Activated CD8-positive, alpha-beta memory T cell treated with anti-CD3 and anti-CD28 coated beads, Interleukin-2, amount 50 U/mL, for 24 hours (primary cell): ENCODE measurements around the gene KLK10.
A peak's percentile ranks its signal among the peaks of the same experiment; 100 is the strongest.

ENCODE experiments used
- DNase-seq: peaks from one replicate; pipeline ENCODE4 v3.0.0-alpha.2; 2020; ENCODE audit errors: extremely low read depth

The KLK10 gene

DNA sequence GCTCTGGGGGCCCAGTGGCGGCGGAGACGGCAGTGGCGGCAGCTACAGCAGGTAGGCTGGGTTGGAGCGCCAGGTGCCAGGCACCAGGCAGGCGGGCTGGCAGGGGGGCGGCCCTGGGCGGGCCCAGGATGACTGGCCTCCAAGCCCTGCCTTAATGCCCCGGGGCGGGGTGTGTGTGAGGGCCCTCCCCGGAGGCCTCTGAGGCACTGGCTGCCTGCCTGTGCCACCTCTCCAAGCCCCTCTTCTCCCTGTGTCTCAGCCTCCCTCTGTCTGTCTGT lies 7.0 kb upstream of the KLK10 start, which contains the start of gene KLK11:
TSS of gene KLK11 (minus strand) at position 63 of the 278 bp plus-strand sequence. CDS start 985 bp downstream, outside the sequence.
- no peak for DNase-seq

DNA sequence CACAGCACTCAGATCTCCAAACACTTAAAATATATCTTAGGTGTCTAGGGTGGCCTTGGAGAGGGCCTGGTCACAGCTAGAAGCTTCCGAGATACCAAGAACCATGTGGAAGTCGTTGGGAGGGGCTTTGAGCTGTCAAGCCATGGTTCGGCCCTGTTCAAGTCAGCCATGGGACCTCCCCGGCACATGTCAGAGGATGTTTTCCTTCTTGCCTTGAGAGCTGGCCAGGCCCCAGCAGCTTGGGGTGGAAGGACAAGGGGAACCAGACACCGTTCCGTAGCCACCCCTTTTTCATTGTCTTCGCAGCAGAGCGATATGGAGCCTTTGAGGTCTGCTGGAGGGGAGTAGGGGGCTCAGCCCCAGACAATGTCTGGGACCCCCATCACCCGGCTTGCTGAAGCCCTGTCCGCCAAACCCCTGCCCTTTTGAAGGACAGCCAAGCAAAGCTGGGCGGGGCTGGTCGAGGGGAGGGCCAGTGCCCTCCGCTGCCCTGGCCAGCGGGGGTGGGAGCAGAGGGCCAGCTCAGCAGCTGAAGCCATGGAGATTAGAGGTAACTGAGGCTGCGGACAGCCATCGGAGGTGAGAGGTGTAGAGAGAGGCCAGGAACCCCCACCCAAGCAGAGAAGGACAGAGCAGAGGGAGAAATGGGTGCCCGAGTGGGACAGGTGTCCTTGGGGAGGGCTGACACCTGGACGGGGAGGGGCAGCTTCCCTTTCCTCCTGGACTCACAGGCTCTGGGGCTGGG lies 6.5 kb upstream of the KLK10 start:
- no peak for DNase-seq

DNA sequence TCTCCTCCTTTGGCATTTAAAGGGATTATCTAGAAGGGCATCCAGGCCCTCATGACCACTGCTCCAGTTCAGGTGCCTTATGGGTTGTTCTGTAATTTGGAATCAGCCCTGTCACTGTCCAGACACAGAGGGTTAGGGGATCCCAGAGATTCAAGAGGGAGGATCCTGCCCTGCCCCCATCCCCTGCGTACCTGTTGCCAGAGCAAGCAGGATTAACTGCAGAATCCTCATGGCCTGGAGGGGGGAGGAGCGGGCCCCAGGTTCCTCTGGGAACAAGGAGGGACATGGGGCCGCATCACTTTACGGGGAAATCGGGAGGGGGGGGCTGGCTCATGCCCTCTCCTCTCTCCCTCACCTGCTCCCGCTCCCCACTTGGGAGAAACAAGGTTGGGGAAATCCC lies 5.9 kb upstream of the KLK10 start:
- no peak for DNase-seq

DNA sequence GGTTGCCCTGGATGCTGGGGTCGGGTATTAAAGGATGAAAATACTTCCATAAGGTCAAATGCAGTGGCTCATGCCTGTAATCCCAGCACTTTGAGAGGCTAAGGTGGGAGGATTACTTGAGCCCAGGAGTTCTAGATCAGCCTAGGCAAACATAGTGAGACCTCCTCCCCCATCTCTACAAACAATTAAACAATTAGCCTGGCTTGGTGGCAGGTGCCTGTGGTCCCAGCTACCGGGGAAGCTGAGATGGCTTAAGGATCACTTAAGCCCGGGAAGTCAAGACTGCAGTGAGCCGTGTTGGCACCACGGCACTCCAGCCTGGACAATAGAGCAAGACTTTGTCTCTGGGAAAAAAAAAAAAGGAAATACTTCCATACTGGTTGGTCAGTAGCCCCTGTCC lies 5.4 kb upstream of the KLK10 start:
- DNase-seq = no peak

DNA sequence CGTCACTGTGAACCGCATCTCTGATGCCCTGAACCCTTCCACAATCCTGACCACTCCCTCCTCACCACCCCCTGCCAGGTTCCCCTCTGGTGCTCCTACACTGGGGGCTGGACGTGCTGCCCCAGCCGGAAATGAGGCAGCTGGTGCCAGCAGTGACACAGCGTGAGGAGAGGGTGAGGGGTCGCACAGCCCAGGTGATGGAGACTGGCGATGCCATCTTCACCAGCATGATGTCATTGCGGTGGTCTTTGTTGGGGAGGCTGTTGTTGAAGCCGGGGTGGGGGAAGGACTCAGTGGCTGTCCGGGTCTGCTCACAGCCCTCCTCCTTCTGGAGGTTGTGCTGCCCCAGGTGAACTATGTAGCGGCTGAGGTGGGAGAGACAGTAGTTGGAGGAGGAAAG lies 4.4 kb upstream of the KLK10 start:
- DNase-seq = no peak

DNA sequence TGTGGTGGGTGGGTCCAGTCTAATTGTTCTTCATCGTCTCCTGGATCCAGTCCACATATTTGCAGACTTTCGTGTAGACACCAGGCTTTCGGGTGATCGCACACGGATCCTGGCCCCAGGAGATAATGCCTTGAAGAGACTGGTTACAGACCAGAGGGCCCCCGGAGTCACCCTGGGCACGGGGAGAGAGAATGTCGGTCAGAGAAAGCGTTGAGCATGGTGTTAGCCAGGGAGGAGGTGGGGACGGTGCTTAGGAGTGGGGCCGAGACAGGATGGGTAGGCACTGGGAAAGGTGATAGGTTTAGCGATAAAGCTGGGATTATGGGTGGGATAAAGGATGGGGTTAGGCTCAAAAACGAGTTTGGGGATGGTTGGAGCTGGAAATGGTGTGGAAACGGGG lies 3.0 kb upstream of the KLK10 start:
- DNase-seq = no peak

DNA sequence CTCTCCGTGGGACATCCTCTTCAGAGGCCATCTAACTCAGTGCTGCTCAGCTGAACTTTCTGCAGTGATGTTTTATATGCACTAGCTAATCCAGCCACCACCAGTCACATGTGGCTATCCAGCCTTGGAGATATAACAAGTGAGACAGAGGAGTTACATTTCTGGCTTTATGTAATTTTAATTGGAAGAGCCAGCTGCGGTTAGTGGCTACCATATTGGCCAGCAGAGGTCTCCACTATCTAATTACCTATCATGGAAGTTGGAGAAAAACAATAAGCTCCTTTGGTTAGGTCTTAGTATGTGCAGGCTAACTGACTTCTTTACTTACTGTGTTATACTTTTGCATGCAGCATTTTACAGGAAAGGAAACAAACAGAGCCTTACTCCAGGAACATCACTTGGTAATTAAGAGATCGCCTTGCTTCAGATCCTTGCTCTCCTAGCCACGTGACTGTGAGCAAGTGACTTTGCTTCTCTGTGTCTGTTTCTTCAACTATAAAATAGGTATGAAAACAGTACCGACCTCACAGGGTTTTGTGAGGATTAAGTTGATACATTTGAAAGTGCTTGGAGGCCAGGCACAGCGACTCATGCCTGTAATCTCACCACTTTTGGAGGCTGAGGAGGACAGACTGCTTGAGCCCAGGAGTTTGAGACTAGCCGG lies 1.6 kb upstream of the KLK10 start:
- DNase-seq = no peak

DNA sequence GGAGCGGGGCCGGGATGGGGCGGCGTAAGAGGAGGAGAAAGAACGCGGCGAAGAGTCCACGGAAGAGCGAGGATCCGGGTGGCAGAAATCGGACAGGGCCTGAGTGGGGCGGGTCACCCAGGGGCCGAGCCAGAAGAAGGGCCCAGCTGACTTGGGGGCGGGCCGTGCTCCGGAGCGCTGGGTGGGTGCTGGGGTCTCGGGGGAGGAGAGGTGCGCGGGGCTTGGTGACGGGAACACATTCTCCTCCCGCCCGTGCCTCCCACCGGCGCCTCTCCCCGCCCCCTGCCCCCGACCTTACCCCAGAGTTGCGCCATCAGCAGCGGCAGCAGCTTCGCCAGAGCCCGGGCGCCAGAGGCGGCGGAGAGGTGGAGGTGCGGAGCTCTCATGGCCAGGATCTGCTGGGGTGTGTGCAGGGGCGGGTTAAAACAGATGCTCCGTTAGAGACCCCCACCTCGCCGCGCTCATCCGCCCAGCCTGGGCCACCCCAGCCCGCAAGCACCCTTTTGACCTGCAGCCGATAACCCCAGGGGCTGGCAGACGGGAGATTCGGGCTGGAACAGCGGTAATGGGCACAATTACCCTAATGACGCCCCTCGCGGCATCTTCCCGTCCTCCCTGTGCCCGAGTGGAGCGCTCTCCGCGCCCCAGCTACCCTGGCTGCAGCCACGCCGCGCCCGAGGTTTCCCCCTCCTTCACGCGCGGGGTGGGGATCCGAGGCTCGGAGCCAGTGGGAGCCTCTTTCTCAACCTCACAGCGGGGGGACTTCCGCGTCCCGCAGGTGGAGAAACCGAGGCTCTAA lies 565 bp downstream of the KLK10 start:
- DNase-seq = no peak

DNA sequence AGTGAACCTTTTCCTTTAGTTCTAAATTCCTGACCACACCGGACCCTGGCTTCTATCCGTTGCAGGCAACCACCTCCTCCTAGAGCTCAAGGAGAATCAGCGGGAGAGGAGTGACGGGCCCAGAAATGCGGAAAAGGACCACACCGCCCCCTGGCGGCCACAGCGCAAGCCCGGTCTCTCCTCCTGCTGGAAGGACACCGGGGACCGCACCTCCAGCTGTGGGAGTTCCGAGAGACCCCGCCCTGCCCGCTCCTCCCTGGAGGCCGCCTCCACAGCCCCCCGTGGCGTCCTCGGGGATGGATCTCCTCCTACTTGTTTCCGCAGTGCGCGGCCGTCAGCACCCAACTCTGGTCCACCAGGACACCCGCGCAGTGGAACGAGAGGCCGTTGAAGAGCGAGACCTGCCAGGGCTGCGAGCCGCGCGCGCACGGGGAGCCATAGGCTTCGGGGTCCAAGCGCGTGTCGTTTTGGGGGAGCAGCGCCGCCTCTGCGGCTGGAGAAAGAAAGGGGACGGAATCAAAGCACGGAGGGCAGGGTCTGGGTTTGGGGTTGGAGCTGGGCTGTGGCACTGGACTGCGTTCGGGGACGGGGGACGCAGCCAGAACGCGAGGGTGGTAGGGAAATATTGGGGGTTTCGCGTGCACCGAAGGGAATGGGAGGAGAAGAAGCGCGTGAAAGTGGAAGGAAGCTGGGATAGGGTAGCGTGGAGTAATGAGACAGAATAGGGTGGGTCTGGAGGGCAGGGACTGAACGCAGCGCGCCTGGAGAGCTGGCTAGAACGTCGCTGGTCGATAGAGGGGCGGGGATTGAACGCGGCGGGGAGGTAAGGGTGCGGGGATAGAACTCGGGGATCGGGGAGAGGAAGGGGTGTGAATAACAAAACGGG lies 2.5 kb downstream of the KLK10 start:
- DNase-seq = peak; percentile 5

DNA sequence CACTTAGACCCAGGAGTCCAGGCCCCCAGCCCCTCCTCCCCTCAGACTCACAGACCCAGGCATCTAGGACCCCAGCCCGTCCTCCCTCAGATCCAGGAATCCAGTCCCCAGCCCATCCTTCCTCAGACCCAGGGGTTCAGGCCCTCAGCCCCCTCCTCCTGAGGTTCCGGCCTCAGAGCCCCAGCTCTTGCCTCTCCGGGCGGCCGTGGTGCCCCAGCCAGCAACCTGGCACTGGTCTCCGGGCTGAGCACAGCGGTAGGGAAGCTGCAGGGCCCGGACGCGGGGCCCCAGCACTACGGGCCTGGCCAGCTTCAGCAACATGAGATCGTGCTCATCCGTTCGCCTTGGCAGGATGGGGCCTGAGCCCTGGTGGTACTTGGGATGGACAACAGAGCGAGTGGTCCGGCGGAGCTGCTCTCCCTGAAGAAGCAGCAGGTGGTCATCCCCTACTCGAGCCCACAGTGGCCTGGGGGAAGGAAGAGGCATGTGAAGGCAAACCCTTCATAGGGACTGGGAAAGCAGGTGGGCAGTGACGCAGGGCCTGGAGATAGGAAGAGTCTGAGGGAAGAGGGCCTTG lies 3.7 kb downstream of the KLK10 start:
- no peak for DNase-seq

DNA sequence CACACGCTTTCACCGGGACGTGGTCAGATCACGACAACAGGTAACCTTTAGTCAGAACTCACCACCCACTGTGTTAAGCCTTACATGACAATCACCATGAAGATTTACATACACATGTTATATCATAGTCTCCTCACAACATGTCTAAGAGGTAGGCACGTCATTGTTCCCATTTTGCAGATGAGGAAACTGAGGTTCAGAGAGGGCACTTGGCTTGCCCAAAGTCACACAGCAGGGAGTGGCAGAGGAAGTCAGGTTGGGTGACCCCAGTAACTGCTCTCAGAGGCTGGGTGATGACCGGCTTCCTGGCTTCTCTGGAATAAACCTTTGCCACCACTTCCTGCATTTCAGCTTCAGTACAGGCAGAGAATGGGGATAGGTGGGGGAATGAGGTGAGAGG lies 5.3 kb downstream of the KLK10 start:
- DNase-seq = no peak

DNA sequence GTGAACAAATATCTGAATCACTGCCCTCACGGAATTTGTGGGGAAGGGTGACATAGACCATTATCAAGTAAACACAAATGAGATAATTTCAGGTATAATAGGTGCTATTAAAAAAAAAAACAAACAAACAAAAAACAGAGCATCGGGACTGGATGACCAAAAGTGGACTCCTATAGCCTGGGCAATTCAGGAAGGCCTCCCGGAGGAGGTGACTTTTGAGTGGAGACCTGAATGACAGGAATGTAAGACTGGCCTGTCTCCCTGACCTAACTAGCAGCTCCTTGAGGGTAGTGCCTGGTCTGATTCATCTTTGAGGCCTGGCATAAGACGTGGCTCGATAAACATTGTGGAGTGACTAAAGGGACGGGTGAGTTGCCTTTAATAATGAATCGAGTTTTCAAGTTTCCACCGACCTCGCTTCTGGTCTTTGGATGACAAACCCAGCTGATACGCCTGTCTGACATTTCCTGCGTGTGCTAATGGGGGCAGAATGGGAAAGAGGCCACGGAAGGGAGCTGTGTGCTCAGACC lies 6.8 kb downstream of the KLK10 start:
- DNase-seq = no peak

DNA sequence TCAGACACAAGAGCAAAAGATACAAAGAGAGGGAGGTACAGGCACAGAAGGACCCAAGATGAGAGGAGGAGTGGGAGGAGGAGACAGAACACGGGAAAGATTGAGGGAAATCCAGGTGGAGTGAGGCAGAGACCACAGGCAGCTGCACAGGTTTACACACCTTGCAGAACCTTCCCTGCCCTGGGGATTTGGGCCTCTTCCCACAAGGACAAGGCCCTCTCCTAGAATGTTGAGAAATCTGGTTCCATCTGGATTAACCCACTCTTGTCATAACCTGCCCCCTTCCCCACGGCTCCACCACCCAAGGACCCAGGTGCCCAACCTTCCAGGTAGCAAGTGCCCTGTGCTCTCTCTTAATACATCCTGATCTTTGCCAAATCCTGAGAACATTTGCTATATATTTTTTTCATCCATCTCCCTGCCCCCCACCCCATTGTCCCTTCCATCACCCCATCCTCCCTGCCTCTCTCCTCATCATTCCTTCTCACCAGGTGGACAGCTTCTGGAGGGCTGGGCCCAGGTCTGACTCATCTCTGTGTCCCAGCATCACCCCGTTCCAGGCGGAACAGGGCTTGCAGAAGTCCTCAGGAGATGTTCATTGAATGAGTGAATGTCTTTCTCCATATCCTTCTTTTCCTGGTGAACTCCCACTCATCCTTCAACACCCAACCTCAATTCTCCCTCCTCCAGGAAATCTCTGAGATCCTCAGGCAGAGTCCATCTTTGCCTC lies 9.3 kb downstream of the KLK10 start:
- no peak for DNase-seq

DNA sequence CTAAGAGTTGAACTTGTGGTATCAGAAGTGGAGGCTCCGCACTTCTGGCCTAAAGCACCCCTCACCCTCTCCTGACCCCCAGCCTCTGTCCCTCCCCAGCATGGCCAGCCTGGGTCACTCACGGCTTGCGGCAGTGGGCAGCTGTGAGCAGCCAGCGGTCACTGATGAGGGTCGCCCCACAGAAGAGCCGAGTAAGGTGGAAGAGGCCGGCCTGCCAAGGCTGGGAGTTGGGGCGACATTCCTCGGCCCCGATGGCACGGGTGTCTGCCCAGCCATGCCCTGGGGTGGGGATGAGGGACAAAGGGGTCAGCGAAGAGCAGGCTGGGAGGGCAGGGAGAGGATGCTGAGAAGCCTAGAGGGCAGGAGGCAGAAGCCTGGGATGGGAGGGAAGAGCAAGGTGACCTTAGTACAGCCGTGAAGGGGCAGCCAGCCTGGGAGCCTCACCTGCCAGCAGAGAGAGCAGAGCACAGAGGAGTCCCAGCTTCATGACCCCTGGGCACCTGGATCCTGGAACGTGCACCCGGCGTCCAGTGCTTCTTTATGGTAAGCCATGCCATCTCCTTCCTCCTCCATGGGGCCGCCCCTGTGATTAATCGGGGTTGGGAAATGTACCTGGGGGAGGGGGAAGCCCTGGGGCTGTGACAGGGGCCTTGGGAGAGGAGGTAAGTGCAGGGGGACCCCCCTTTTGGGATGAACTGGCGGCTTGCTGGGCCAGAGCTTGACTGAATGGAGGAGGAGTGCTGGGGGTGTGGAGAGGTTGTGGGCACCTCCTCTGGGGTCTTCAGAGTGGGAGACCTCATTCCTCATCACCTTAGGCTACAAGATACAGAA lies 10.2 kb downstream of the KLK10 start:
- DNase-seq = no peak

DNA sequence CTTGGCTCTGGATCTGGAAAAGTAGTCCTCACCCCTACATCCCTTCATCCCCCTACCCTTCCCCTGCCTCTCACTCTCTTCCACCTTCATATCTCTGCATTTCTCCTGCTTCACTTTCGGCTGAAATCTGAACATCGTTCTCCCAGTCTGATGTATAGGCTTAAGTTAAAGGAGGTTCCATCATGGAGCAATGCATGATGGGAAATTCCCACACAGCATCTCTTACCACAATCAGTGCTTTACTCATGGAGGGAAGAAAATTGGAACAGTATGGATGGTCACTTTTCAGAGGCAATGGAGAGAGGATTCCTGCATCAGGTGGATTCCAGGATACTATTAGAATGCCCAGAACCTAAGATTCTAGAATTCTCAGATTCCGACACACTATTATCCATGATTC lies 12.0 kb downstream of the KLK10 start:
- DNase-seq = no peak

DNA sequence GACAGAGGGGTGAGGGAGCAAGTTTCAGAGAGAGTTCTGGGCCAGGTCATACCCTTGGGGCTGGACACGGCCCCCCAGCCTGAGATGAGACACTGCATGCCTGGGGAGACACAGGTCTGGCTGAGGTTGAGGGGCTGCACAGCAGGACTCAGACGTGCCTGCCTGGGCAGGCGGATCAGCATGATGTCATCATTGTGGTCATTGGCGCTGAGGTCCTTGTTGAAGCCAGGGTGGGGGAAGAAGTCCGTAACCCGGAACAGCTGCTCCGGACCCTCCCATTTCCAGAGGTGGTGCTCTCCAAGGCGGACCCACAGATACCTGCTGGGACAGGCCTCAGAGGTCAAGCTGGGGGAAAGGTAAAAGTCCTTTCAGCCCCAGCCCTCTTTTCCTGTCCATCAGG lies 13.1 kb downstream of the KLK10 start:
- no peak for DNase-seq

DNA sequence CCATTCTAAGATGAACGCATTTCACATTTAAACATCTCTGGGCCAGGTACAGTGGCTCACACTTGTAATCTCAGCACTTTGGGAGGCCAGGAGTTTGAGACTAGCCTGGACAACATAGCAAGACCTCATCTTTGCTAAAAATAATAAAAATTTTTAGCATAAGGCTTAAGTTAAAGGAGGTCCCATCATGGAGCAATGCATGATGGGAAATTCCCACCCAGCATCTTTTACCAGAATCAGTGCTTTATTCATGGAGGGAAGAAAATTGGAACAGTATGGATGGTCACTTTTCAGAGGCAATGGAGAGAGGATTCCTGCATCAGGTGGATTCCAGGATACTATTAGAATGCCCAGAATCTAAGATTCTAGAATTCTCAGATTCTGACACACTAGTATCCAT lies 14.3 kb downstream of the KLK10 start:
- no peak for DNase-seq

DNA sequence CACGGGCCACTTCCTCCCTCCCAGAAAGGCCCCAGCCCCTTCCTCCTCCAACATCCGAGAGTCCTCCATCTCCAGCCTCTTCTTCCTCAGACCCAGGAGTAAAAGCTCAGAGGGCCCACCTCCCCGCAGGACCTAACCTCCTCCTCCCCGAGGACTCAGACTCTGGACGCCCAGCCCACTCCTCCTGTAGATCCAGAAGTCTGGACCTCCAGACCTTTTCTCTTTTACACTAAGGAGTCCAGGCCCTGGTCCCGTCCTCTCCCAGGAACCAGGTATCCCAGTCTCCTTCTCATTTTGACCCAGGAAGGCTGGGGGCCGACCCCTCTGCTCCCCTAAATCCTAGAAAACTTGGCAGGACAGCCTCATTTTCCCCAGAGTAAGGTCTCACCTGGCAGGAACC lies 16.2 kb downstream of the KLK10 start:
- no peak for DNase-seq

DNA sequence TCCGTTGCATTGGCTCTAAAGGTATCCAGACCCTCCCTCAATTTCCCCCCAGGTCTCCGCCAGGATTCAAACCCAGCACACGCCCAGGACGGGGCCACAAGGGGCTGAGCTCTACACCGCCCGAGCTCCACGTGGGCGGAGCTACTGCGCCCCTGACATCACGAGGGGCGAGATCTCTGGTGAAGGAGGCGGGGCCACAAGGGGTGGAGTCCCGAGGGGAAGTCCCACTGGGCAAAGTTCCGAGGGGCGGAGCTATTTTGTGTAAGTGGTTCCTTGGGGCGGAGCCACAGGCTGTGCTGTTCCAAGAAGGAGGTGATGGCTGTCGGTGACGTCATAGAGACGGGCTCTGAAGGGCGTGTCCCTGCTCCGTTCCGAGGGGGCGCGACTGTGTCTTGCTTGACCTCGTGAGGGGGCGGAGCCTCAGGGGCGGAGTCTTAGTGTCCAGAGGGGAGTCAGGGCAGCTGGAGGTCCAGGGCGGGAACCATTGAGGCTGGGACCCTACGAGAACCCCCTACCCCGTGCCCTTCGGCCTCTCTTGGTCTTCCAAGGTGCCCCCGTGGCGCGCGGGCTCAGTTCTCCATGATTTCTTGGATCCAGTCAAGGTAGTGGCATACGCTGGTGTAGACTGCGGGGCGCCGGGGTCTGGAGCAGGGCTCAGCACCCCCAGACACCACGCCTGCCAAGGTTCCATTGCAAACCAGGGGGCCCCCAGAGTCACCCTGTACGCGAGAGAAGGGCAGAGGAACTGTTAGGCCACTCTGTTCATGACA lies 16.8 kb downstream of the KLK10 start:
- no peak for DNase-seq
